HG03159 (cell line): ENCODE measurements around the gene LPGAT1.
"Not testable (repeated sequence)": the region's sequence is repeated elsewhere in the genome, so short reads cannot be mapped to it uniquely, and the experiment has no call there.

Experiments used
- ATAC-seq: cut with Tn5 transposase; IDR thresholded peaks from one replicate; pipeline ENCODE4 v1.9.1; 2021; ENCODE audit warnings: mild to moderate bottlenecking, moderate library complexity; ENCODE audit not compliant: unreplicated experiment

The LPGAT1 gene

GRCh38 chr1:211830328-211831142 lies at the start of gene LPGAT1:
TSS of gene LPGAT1 (minus strand) at chr1:211830763. CDS start at chr1:211829296, 1,467 bp downstream.
- ATAC-seq: peak; percentile 68

- ATAC-seq: no peak
These were observed 48.9 kb upstream of the LPGAT1 start for GRCh38 chr1:211879475-211879874.

- no peak for ATAC-seq
These were observed 46.5 kb upstream of the LPGAT1 start for GRCh38 chr1:211876851-211877590.

- no peak for ATAC-seq
These were observed 45.0 kb upstream of the LPGAT1 start for GRCh38 chr1:211875541-211875940.

- no peak for ATAC-seq
These were observed 44.2 kb upstream of the LPGAT1 start for GRCh38 chr1:211874521-211875347.

GRCh38 chr1:211873731-211874130 lies 43.2 kb upstream of the LPGAT1 start:
- ATAC-seq: not testable (repeated sequence)

- no peak for ATAC-seq
These were observed 39.6 kb upstream of the LPGAT1 start for GRCh38 chr1:211870156-211870555.

- ATAC-seq: no peak
These were observed 34.6 kb upstream of the LPGAT1 start for GRCh38 chr1:211865180-211865579.

- ATAC-seq: no peak
These were observed 28.8 kb upstream of the LPGAT1 start for GRCh38 chr1:211859405-211859804.

- no peak for ATAC-seq
These were observed 20.6 kb upstream of the LPGAT1 start for GRCh38 chr1:211851174-211851573.

- ATAC-seq: no peak
These were observed 13.1 kb upstream of the LPGAT1 start for GRCh38 chr1:211843507-211844298.

- no peak for ATAC-seq
These were observed 12.5 kb upstream of the LPGAT1 start for GRCh38 chr1:211843018-211843417.

- ATAC-seq: no peak
These were observed 12.0 kb upstream of the LPGAT1 start for GRCh38 chr1:211842518-211842917.

- no peak for ATAC-seq
These were observed 8.5 kb upstream of the LPGAT1 start for GRCh38 chr1:211839106-211839505.

- ATAC-seq: no peak
These were observed 2.7 kb upstream of the LPGAT1 start for GRCh38 chr1:211833174-211833820.

GRCh38 chr1:211832661-211833060 lies 2.1 kb upstream of the LPGAT1 start:
- no peak for ATAC-seq

GRCh38 chr1:211831558-211832323 lies 1.2 kb upstream of the LPGAT1 start:
- no peak for ATAC-seq

- peak; percentile 32 for ATAC-seq
These were observed 572 bp downstream of the LPGAT1 start for GRCh38 chr1:211830055-211830327.

GRCh38 chr1:211829343-211830054 lies 1.1 kb downstream of the LPGAT1 start:
- no peak for ATAC-seq
